Esophagus squamous epithelium (tissue), 5 donors: ENCODE measurements around the gene SUN5. TPM values are rescaled to one million over a fixed set of nuclear protein-coding genes. Genes with fewer than 3 reads are reported as not detected.

Experiments
- DNase-seq: peaks from one replicate; lab custom pipeline; 2025; lab: John Stamatoyannopoulos, UW
- H3K27ac ChIP-seq, 4 donors: fragments of 200-600 bp; sonication (generic); one replicate each; pipeline ENCODE4 v1.5.1; 2016 to 2019; ENCODE audit warnings: mild to moderate bottlenecking in 1 of 4
- H3K27me3 ChIP-seq, 4 donors: fragments of 200-600 bp; sonication (generic); 1 replicate in 3 of 4; 2 replicates in 1 of 4; pipeline versions ENCODE4 v1.5.1 to v1.6.0; 2017 to 2021; ENCODE audit warnings: antibody characterized with exemption in 1 of 4
- H3K36me3 ChIP-seq, 3 donors: fragments of 200-600 bp; sonication (generic); one replicate each; pipeline ENCODE4 v1.5.1; 2016 to 2019
- H3K4me1 ChIP-seq, 3 donors: fragments of 200-600 bp; sonication (generic); one replicate each; pipeline ENCODE4 v1.5.1; 2017 to 2019
- H3K4me3 ChIP-seq, 4 donors: fragments of 200-600 bp; sonication (generic); 1 replicate in 3 of 4; 2 replicates in 1 of 4; pipeline ENCODE4 v1.5.1; 2016 to 2019; ENCODE audit warnings: mild to moderate bottlenecking in 2 of 4, moderate library complexity in 1 of 4
- H3K9me3 ChIP-seq, 3 donors: fragments of 200-600 bp; sonication (generic); one replicate each; pipeline ENCODE4 v1.5.1; 2016 to 2019
- POLR2A ChIP-seq, 4 donors: fragments of 450-650 bp; IDR thresholded peaks; one replicate each; pipeline ENCODE4 v1.6.1; 2017; ENCODE audit warnings: antibody characterized with exemption in 4 of 4, mild to moderate bottlenecking in 4 of 4, moderate library complexity in 3 of 4
- WGBS, 2 donors: methylation state at CpG; one replicate each; pipeline ENCODE4 v1.1.5; 2018; 5-methylcytosine and 5-hydroxymethylcytosine counted together
- intact Hi-C: fragments of 100-400 bp; cut with DNase I; formaldehyde crosslinking; loops from one replicate; pipeline ENCODE4 v1.15.0; 2022
- total RNA-seq, 4 donors: library from RNA; depleted of rRNA; stranded (reverse); fragments of >200 nt; gene quantifications; one replicate each; pipeline ENCODE4 v1.1.0, GENCODE V29; 2016
- TF ChIP-seq, protein P1 (sequence below), 6 experiments: fragments of 450-650 bp in 4 of 6; fragments of 200-600 bp in 2 of 6; sonication (generic) in 2 of 6; IDR thresholded peaks; one replicate each; pipeline ENCODE4 v1.5.1; 2016 to 2019; ENCODE audit warnings: antibody characterized with exemption in 6 of 6, mild to moderate bottlenecking in 4 of 6, moderate library complexity in 4 of 6
- donor health status: DM: yes; HTN: yes; CAD: no.

Gene SUN5
- total RNA-seq, 4 donors from 2014 or later: not detected

GRCh38 chr20:33009214-33010132, 5.2 kb upstream of the SUN5 start:
- H3K36me3 ChIP-seq: no peaks in the 10 kb centered on the region
- H3K27ac ChIP-seq: no peak overlapping the region
- peaks cover 0 to 8% (median 0%) of the 10 kb centered on the region in 3 donors for H3K4me1 ChIP-seq
- intact Hi-C loops: no loop called here
- H3K9me3 ChIP-seq: no peaks in the 10 kb centered on the region
- no peak overlapping the region for H3K4me3 ChIP-seq
- 17 to 55% methylated on average over 1 to 4 of the region's 19 CpGs for WGBS, 2 donors
- H3K27me3 ChIP-seq: peaks cover 0 to 50% (median 0%) of the 10 kb centered on the region in 4 donors
- TF ChIP-seq POLR2A (IDR thresholded peaks at IDR 0.05): no peak
- TF ChIP-seq, protein P1, sequence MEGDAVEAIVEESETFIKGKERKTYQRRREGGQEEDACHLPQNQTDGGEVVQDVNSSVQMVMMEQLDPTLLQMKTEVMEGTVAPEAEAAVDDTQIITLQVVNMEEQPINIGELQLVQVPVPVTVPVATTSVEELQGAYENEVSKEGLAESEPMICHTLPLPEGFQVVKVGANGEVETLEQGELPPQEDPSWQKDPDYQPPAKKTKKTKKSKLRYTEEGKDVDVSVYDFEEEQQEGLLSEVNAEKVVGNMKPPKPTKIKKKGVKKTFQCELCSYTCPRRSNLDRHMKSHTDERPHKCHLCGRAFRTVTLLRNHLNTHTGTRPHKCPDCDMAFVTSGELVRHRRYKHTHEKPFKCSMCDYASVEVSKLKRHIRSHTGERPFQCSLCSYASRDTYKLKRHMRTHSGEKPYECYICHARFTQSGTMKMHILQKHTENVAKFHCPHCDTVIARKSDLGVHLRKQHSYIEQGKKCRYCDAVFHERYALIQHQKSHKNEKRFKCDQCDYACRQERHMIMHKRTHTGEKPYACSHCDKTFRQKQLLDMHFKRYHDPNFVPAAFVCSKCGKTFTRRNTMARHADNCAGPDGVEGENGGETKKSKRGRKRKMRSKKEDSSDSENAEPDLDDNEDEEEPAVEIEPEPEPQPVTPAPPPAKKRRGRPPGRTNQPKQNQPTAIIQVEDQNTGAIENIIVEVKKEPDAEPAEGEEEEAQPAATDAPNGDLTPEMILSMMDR (IDR thresholded peaks at IDR 0.05): no peak
- no peak for DNase-seq

DNA sequence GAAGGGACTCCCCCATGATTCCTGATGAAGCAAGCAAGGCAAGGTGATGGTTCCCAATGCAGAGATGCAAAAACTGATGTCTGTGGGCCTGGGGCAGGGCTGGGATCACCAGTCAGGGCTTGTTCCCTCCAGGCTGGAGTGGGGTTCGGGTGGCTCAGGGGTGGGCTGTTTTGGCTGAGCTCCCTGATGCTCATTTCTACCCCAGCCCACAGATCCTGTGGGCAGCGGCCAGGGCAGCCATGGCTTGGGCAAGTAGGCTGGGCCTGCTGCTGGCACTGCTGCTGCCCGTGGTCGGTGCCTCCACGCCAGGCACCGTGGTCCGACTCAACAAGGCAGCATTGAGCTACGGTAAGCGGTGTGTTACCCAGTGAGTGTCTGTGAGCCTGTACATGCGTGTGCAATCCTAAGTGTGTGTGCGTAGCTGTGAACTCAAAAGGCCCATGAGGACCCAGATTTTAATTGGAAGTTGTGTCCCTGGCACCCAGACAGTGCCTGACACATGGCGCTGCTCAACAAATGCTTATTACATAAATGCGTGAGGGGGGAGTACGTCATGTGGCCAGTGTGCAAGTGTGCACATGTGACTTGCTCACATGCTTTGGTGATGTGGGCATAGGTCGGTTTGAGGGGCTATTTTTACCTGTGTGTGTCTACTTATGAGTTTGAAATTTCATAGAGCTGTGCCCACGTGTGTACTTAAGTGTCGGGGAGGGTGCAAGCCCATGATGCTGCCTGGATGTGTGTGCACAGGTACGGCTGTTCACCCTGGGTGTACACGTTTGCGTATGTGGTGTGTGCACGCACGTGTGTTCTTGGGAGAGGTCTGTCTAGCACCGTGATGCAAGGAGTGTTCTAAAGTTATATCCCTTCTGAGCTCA, 4.3 kb upstream of the SUN5 start:
- no peak for DNase-seq
- no peaks in the 10 kb centered on the region for H3K36me3 ChIP-seq
- whole genome bisulfite sequencing, 2 donors: 81 to 84% methylated on average over 14 to 22 of the region's 23 CpGs
- TF ChIP-seq, protein P1 (IDR thresholded peaks at IDR 0.05): no peak
- TF ChIP-seq POLR2A (IDR thresholded peaks at IDR 0.05): no peak
- H3K4me1 ChIP-seq: peaks cover 0 to 8% (median 0%) of the 10 kb centered on the region in 3 donors
- H3K27me3 ChIP-seq: peaks cover 0 to 41% (median 0%) of the 10 kb centered on the region in 4 donors
- no peaks in the 10 kb centered on the region for H3K9me3 ChIP-seq
- H3K27ac ChIP-seq: no peak overlapping the region
- H3K4me3 ChIP-seq: no peak overlapping the region
- intact Hi-C loops: no loop called here

GRCh38 chr20:33007376-33008335, 3.4 kb upstream of the SUN5 start, which contains the start of gene BPIFB2:
TSS of gene BPIFB2 (plus strand) at chr20:33007704. CDS start at chr20:33008575, 871 bp downstream.
- no peak for DNase-seq
- 91 to 100% methylated on average over 2 to 4 of the region's 11 CpGs for WGBS, 2 donors

GRCh38 chr20:33006776-33007375, 2.6 kb upstream of the SUN5 start:
- H3K9me3 ChIP-seq: no peaks in the 10 kb centered on the region
- H3K36me3 ChIP-seq: no peaks in the 10 kb centered on the region
- no peak for DNase-seq
- intact Hi-C loops: no loop called here
- H3K27me3 ChIP-seq: peaks cover 0 to 25% (median 0%) of the 10 kb centered on the region in 4 donors
- WGBS, 2 donors: 74 to 77% methylated on average over 7 of the region's 8 CpGs
- no peak for TF ChIP-seq POLR2A (IDR thresholded peaks at IDR 0.05)
- TF ChIP-seq, protein P1 (IDR thresholded peaks at IDR 0.05): no peak
- no peak overlapping the region for H3K4me3 ChIP-seq
- no peak overlapping the region for H3K27ac ChIP-seq
- H3K4me1 ChIP-seq: peaks cover 0 to 8% (median 0%) of the 10 kb centered on the region in 3 donors

More at GRCh38 chr20:33007376-33008335, 3.4 kb upstream of the SUN5 start, which contains the start of gene BPIFB2:
- peaks cover 0 to 31% (median 0%) of the 10 kb centered on the region in 4 donors for H3K27me3 ChIP-seq
- peaks cover 0 to 8% (median 0%) of the 10 kb centered on the region in 3 donors for H3K4me1 ChIP-seq
- no peak within 1 kb of the TSS for H3K4me3 ChIP-seq
- no peak within 1 kb of the TSS for H3K27ac ChIP-seq
- intact Hi-C loops: no loop called here
- TF ChIP-seq, protein P1 (IDR thresholded peaks at IDR 0.05): no peak
- TF ChIP-seq POLR2A (IDR thresholded peaks at IDR 0.05): no peak
- no peaks in the 10 kb centered on the region for H3K9me3 ChIP-seq
- H3K36me3 ChIP-seq: no peaks in the 10 kb centered on the region
